Thyroid gland (tissue), 4 donors: Measurements from ENCODE around the gene TCF7L1. TPM values are rescaled to one million over a fixed set of nuclear protein-coding genes. Genes with fewer than 3 reads are reported as not detected.
A peak's percentile ranks its signal among the peaks of the same experiment; 100 is the strongest.

Source experiments
- DNase-seq, 2 donors: peaks; one replicate each; pipeline ENCODE4 v3.0.0-alpha.2; 2019
- H3K27ac ChIP-seq, 3 donors: fragments of 200-600 bp; sonication (generic); 1 replicate in 2 of 3; 2 replicates in 1 of 3; pipeline ENCODE4 v1.5.1; 2016 to 2019; ENCODE audit warnings: mild to moderate bottlenecking in 1 of 3, moderate library complexity in 1 of 3
- H3K27me3 ChIP-seq: fragments of 200-600 bp; sonication (generic); one replicate; pipeline ENCODE4 v1.5.1; 2019
- H3K36me3 ChIP-seq, 2 donors: fragments of 200-600 bp; sonication (generic); one replicate each; pipeline ENCODE4 v1.5.1; 2016 to 2019
- H3K4me1 ChIP-seq, 2 donors: fragments of 200-600 bp; sonication (generic); one replicate each; pipeline ENCODE4 v1.5.1; 2017 to 2019
- H3K4me3 ChIP-seq, 3 donors: fragments of 200-600 bp; sonication (generic); replicated peaks in 1 of 3; 1 replicate in 2 of 3; 2 replicates in 1 of 3; pipeline ENCODE4 v1.5.1; 2016; ENCODE audit warnings: mild to moderate bottlenecking in 1 of 3
- H3K9me3 ChIP-seq: fragments of 200-600 bp; sonication (generic); one replicate; pipeline ENCODE4 v1.5.1; 2017
- POLR2A ChIP-seq, 2 donors: fragments of 450-650 bp; IDR thresholded peaks; one replicate each; pipeline ENCODE4 v1.6.1; 2017; ENCODE audit warnings: antibody characterized with exemption in 2 of 2, mild to moderate bottlenecking in 2 of 2, moderate library complexity in 1 of 2
- whole genome bisulfite sequencing, 2 donors: methylation state at CpG; one replicate each; pipeline ENCODE4 v1.1.5; 2017; 5-methylcytosine and 5-hydroxymethylcytosine counted together
- intact Hi-C: fragments of 100-400 bp; cut with DNase I; formaldehyde crosslinking; loops from one replicate; pipeline ENCODE4 v1.15.1; 2023
- total RNA-seq, 4 donors: library from RNA; depleted of rRNA; stranded (reverse); fragments of >200 nt; gene quantifications; one replicate each; pipeline ENCODE4 v1.2.3, GENCODE V29; 2016
- TF ChIP-seq, protein P1 (sequence below), 6 experiments: fragments of 200-600 bp in 3 of 6; fragments of 450-650 bp in 3 of 6; sonication (generic) in 3 of 6; IDR thresholded peaks; one replicate each; pipeline ENCODE4 v1.5.1; 2016 to 2019; ENCODE audit warnings: antibody characterized with exemption in 6 of 6, mild to moderate bottlenecking in 2 of 6, inconsistent platforms in 1 of 6, moderate library complexity in 1 of 6

The TCF7L1 gene
- total RNA-seq, 4 donors from 2014 or later = 3.1 to 12.1 (median 8.7) TPM

DNA sequence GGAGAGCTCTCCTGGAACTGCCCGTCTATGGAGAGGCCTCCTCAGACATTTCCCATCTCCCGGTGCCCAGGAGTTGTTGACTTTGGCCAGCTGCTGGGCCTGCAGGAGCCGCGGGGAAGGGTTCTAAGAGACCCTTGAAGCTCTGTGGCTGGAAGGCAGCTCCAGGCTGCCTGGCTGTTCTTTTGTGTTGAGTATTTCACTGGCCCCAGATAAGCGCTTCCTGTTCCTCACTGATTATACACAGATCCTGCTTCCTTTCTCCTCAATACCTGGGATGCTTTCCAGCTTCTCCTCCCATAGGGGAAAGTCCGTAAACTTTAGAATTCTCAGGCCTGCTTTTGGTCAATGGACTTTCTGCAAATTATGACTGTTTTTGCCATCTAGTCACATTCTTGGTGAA lies 136.8 kb downstream of the TCF7L1 start:
- Histone ChIP-seq H3K27ac (peak overlapping the region; percentile 41 to 58 (median 45)), H3K4me3 (no peak overlapping the region), H3K9me3 (no peaks in the 10 kb centered on the region), H3K4me1 (peaks cover 36 to 60% of the 10 kb centered on the region in 2 donors), H3K36me3 (no peaks in the 10 kb centered on the region), H3K27me3 (no peaks in the 10 kb centered on the region)
- DNase-seq = peak; percentile 79 to 84
- TF ChIP-seq, protein P1, sequence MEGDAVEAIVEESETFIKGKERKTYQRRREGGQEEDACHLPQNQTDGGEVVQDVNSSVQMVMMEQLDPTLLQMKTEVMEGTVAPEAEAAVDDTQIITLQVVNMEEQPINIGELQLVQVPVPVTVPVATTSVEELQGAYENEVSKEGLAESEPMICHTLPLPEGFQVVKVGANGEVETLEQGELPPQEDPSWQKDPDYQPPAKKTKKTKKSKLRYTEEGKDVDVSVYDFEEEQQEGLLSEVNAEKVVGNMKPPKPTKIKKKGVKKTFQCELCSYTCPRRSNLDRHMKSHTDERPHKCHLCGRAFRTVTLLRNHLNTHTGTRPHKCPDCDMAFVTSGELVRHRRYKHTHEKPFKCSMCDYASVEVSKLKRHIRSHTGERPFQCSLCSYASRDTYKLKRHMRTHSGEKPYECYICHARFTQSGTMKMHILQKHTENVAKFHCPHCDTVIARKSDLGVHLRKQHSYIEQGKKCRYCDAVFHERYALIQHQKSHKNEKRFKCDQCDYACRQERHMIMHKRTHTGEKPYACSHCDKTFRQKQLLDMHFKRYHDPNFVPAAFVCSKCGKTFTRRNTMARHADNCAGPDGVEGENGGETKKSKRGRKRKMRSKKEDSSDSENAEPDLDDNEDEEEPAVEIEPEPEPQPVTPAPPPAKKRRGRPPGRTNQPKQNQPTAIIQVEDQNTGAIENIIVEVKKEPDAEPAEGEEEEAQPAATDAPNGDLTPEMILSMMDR (IDR thresholded peaks at IDR 0.05) = no peak
- no peak for TF ChIP-seq POLR2A (IDR thresholded peaks at IDR 0.05)
- WGBS, 2 donors = 5 to 20% methylated on average over 6 of the region's 6 CpGs
- intact Hi-C loops = no loop called here

DNA sequence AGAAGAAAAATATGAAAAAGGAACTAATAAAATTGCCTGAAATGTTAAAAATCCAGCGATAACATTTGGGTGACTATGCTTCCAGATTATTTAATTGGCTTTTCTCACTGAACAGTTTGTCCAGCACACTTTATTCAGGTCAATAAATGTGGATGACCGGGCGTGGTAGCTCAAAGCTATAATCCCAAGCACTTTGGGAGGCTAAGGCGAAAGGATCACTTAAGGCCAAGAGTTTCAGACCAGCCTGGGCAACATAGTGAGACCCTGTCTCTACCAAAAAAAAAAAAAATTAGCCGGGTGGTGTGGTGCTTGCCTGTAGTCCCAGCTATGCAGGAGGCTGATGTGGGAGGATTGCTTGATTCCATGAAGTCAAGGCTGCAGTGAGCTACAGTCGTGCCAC lies 139.2 kb downstream of the TCF7L1 start:
- intact Hi-C loops = no loop called here
- Histone ChIP-seq H3K4me1 (peaks cover 32 to 49% of the 10 kb centered on the region in 2 donors), H3K9me3 (no peaks in the 10 kb centered on the region), H3K27ac (peak overlapping the region in 2 of 3 donors; percentile 47 to 58), H3K27me3 (no peaks in the 10 kb centered on the region), H3K4me3 (no peak overlapping the region), H3K36me3 (no peaks in the 10 kb centered on the region)
- WGBS, 2 donors = 80 to 91% methylated on average over 6 of the region's 6 CpGs
- no peak for DNase-seq
- TF ChIP-seq, protein P1 (IDR thresholded peaks at IDR 0.05) = no peak
- no peak for TF ChIP-seq POLR2A (IDR thresholded peaks at IDR 0.05)

DNA sequence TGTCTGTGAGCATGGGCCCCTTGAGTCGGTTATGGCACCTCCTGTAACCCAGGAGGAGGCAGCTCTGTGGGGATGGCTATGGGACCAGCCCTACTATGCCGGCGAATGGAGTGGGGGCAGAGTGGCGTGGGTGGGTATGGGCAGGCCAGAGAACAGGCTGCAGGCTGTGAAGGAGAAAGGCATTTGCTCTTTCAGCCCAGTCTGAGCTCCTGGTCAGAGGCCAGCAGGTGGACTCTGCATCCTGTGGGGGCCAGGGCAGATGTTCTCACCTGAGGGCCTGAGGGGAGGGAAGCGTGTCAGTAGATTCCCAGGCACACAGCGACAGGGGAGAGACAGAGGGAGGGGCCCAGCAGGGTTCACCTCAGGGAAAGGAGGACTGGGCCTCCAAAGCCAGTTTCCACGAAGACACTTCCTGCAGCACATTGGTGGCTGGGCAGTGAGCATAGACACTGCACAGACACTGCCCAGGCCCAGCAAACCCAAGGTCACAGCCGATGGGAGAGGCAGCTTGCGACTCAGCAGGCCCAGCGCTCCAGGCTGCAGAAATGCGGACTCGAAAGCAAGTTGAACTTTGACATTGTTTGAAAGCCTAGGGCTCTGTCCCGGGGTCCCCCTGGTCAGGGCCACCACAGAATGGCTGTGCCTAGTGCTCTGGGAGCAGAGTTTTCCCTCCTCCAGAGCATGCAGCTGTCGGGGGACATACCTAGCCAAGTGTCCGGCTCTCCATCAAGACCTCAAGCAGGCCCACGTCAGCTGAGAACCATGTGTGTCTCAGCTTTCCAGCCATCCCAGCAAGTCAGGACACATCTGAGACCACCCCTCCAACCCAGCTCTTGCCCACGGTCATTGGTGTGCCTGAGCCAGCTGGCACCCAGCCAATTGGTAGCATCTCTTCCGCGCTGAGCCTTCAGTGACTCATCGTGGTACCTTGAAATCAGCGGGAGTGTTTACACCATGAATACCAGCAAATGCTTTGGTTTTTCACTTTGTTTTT lies 140.8 kb downstream of the TCF7L1 start:
- Histone ChIP-seq H3K27me3 (no peaks in the 10 kb centered on the region), H3K27ac (peak overlapping the region in 2 of 3 donors; percentile 47 to 58), H3K9me3 (no peaks in the 10 kb centered on the region), H3K4me1 (peaks cover 46 to 63% of the 10 kb centered on the region in 2 donors), H3K36me3 (no peaks in the 10 kb centered on the region), H3K4me3 (no peak overlapping the region)
- DNase-seq = no peak
- intact Hi-C loops = no loop called here
- WGBS, 2 donors = 55 to 57% methylated on average over 9 to 12 of the region's 21 CpGs
- no peak for TF ChIP-seq POLR2A (IDR thresholded peaks at IDR 0.05)
- TF ChIP-seq, protein P1 (IDR thresholded peaks at IDR 0.05) = no peak

DNA sequence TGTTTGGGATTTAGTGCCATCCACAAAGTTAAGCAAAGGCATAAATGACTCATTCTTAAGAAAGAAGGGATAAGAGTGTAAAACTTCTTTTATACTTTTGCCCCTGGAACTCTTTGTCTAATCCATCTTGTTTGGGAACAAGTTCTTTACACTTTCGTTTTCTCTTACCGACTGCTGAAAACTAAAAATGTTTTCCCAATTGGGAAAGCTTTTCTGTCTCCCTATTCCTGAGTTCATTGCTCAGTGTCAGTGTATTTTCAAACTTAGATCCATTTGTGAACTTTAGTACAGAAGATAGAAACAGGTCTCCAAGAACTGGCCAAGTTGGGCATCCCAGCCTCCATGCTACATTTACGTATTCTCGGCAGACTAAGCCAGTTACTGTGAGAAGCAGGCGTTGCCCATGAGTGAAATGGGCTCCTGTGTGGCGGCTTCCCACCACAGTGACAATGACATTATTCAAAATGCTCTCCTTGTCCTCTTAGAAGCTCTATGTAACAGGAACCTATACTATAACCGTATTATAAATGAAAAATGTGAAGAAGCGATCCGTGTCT lies 142.9 kb downstream of the TCF7L1 start:
- DNase-seq = no peak
- no peaks in the 10 kb centered on the region for H3K27me3 ChIP-seq
- no peaks in the 10 kb centered on the region for H3K36me3 ChIP-seq
- intact Hi-C loops = no loop called here
- H3K4me1 ChIP-seq = peaks cover 32 to 47% of the 10 kb centered on the region in 2 donors
- no peak for TF ChIP-seq POLR2A (IDR thresholded peaks at IDR 0.05)
- TF ChIP-seq, protein P1 (IDR thresholded peaks at IDR 0.05) = no peak
- WGBS, 2 donors = 75 to 91% methylated on average over 9 of the region's 9 CpGs
- no peaks in the 10 kb centered on the region for H3K9me3 ChIP-seq
- no peak overlapping the region for H3K4me3 ChIP-seq
- peak overlapping the region in 1 of 3 donors; percentile 1 for H3K27ac ChIP-seq
